ENCODE data around the gene CGB3.
"Not testable (repeated sequence)": the region's sequence is repeated elsewhere in the genome, so short reads cannot be mapped to it uniquely, and the experiment has no call there.

The CGB3 gene

DNA sequence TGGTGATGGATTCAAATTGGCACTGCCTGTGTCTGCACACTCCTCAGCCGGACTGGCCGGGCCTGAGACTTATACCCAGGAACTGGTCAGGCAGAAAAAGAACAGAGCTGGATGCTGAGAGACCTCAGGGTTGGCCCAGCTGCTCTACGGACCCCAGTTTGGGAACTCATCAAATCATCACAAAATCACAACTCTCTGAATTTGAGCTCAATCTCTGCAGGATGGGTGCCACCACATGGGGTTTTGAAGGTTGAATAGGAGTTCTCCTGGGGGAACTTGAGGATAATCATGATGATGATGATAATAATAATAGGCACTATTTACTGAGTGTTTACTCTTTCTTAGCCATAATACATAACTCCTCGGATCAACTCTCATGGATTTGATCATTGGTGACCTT is 18.5 kb upstream of the CGB3 start:
- DNase-seq (ENCODE audit: low read depth): not testable (repeated sequence)

DNA sequence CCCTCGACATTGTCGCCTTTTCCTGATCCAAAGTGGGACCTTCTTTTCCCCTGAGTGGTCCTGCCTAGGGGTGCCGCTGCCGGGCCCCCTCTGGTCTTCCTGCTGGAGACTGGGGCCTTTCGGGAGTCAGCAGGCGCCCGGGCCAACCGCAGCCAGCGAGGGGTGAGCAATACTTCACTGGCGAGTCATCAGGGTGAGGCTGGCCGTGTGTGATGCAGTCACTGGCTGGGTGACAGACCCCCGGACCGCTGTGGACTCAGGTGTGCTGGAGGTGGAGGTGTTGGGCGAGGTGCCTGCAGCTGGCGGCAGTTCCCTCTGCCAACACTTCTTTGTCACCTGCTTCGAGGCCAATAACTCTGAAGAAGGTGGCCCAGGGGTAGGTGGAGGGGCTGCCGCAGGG is 18.0 kb upstream of the CGB3 start:
- no peak for DNase-seq (ENCODE audit: low read depth)

DNA sequence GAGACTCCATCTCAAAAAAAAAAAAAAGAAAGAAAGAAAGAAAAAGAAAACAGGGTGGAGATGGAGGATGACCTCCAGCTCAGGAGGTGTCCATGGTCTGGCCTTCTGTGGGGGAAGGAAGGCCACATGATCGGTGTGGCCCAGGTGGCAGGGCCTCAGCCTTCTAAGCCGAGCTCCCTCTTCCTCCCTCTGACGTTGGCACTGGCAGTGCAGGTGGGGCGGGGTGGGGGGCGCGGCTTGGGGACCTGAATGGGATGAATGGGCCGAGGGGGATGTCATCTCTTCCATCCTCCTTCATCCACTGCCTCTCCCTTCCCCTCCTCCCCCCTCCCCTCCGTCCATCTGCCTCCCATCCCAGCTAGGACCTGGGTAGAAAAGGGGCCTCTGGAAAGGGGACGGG is 15.6 kb upstream of the CGB3 start:
- not testable (repeated sequence) for DNase-seq (ENCODE audit: low read depth)

DNA sequence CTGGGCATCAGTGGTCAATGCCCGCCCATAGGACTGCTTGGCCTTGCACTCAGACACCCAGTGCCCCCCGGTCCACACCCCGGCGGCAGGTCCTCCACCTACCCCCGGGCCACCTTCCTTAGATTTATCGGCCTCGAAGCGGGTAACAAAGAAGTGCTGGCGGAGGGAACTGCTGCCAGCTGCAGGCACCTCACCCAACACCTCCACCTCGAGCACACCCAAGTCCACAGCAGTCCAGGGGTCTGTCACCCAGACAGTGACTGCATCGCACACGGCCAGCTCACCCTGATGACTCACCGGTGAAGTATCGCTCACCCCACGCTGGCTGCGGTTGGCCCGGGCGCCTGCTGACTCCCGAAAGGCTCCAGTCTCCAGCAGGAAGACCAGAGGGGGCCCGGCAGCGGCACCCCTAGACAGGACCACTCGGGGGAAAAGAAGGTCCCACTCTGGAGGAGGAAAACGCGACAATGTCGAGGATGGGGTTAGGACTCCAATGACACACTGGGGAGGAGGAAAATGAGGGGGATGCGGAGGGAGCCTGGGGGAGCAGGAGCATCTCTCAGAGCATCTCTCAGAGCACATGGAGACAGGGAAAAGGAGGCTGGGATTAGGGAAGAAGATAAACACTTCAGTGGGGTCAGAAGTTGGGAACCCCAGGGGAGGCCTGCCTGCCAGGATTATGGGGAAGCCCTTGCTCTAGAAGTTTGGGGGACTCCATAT is 14.6 kb upstream of the CGB3 start:
- DNase-seq (ENCODE audit: low read depth): not testable (repeated sequence)

DNA sequence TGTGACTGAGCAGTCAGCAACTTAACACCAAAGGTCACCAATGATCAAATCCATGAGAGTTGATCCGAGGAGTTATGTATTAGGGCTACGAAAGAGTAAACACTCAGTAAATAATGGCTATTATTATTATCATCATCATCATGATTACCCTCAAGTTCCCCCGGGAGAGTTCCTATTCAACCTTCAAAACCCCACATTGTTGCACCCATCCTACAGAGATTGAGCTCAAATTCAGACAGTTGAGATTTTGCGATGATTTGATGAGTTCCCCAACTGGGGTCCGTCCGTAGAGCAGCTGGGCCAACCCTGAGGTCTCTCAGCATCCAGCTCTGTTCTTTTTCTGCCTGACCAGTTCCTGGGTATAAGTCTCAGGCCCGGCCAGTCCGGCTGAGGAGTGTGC is 14.0 kb upstream of the CGB3 start:
- not testable (repeated sequence) for DNase-seq (ENCODE audit: low read depth)

DNA sequence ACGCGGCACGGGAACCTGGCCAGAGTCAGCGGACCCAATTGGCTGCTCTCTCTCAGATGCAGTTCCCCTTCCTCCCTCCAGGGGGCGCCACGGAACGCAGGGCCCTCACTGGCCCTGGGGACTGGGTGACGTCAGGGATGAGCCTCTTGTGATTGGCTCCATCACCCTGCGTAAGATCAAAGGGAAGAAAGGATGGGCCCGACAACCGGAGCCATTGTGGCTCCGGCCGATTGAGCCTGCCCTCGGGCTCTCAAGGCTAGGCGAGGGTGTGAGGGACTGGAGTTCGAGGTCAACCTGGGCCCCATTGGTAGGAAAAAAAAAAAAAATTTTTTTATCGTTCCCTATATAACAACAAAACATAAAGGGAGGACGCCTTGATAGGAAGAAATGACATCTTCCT is 12.7 kb upstream of the CGB3 start, which contains the start of gene CGB1:
CGB1 (minus strand) TSS at position 81 of the 400 bp plus-strand sequence. CDS start 184 bp downstream, outside the sequence.
- DNase-seq (ENCODE audit: low read depth): peak; percentile 60

DNA sequence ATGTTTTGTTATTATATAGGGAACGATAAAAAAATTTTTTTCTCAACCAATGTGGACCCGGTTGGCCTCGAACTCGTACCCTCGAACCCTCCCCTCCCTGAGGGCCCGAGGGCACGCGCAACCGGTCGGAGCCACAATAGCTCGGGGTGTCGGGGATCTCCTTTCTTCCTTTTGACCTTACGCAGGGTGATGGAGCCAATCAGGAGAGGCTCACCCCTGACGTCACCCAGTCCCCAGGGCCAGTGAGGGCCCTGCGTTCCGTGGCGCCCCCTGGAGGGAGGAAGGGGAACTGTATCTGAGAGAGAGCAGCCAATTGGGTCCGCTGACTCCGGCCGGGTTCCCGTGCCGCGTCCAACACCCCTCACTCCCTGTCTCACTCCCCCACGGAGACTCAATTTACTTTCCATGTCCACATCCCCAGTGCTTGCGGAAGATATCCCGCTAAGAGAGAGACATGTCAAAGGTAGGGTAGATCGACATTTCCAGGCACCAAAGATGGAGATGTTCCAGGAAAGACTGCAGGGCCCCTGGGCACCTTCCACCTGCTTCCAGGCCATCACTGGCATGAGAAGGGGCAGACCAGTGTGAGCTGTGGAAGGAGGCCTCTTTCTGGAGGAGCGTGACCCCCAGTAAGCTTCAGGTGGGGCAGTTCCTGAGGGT is 7.6 kb upstream of the CGB3 start, which contains the start of gene CGB2:
CGB2 (plus strand) TSS at position 249 of the 660 bp plus-strand sequence; CDS start at position 455, 206 bp downstream.
- peak; percentile 80 for DNase-seq (ENCODE audit: low read depth)

DNA sequence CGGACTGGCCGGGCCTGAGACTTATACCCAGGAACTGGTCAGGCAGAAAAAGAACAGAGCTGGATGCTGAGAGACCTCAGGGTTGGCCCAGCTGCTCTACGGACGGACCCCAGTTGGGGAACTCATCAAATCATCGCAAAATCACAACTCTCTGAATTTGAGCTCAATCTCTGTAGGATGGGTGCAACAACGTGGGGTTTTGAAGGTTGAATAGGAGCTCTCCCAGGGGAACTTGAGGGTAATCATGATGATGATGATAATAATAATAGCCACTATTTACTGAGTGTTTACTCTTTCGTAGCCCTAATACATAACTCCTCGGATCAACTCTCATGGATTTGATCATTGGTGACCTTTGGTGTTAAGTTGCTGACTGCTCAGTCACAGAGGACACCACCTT is 6.2 kb upstream of the CGB3 start:
- DNase-seq (ENCODE audit: low read depth): not testable (repeated sequence)

DNA sequence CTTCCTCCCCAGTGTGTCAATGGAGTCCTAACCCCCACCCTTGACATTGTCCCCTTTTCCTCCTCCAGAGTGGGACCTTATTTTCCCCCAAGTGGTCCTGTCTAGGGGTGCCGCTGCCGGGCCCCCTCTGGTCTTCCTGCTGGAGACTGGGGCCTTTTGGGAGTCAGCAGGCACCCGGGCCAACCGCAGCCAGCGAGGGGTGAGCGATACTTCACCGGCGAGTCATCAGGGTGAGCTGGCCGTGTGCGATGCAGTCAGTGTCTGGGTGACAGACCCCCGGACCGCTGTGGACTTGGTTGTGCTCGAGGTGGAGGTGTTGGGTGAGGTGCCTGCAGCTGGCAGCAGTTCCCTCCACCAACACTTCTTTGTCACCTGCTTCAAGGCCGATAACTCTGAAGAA is 5.6 kb upstream of the CGB3 start:
- not testable (repeated sequence) for DNase-seq (ENCODE audit: low read depth)

DNA sequence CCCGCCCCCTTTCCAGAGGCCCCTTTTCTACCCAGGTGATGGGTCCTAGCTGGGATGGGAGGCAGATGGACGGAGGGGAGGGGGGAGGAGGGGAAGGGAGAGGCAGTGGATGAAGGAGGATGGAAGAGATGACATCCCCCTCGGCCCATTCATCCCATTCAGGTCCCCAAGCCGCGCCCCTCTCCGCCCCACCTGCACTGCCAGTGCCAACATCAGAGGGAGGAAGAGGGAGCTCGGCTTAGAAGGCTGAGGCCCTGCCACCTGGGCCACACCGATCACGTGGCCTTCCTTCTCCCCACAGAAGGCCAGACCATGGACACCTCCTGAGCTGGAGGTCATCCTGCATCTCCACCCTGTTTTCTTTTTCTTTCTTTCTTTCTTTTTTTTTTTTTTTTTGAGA is 4.6 kb upstream of the CGB3 start:
- not testable (repeated sequence) for DNase-seq (ENCODE audit: low read depth)

DNA sequence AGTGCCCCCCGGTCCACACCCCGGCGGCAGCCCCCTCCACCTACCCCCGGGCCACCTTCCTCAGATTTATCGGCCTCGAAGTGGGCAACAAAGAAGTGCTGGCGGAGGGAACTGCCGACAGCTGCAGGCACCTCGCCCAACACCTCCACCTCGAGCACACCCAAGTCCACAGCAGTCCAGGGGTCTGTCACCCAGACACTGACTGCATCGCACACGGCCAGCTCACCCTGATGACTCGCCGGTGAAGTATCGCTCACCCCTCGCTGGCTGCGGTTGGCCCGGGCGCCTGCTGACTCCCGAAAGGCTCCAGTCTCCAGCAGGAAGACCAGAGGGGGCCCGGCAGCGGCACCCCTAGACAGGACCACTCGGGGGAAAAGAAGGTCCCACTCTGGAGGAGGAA is 1.5 kb upstream of the CGB3 start:
- not testable (repeated sequence) for DNase-seq (ENCODE audit: low read depth)

DNA sequence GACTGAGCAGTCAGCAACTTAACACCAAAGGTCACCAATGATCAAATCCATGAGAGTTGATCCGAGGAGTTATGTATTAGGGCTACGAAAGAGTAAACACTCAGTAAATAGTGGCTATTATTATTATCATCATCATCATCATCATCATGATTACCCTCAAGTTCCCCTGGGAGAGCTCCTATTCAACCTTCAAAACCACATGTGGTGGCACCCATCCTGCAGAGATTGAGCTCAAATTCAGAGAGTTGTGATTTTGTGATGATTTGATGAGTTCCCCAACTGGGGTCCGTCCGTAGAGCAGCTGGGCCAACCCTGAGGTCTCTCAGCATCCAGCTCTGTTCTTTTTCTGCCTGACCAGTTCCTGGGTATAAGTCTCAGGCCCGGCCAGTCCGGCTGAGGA is 955 bp upstream of the CGB3 start:
- not testable (repeated sequence) for DNase-seq (ENCODE audit: low read depth)

DNA sequence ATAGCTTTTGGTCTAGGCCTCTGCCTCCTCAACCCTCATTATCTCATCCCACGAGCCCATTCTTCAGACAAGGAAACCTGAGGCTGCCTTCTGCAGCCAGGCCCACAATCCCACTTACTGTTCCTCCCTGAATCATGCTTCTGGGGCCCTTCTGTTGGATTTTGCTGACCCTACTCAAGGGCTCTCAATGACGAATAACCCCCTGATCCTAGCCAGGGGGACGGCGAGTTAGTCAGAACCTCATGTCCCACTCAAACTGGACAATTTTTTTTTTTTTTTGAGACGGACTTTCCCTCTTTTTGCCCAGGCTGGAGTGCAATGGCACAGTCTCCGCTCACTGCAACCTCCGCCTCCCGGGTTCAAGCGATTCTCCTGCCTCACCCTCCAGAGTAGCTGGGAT is 2.0 kb downstream of the CGB3 start:
- no peak for DNase-seq (ENCODE audit: low read depth)

DNA sequence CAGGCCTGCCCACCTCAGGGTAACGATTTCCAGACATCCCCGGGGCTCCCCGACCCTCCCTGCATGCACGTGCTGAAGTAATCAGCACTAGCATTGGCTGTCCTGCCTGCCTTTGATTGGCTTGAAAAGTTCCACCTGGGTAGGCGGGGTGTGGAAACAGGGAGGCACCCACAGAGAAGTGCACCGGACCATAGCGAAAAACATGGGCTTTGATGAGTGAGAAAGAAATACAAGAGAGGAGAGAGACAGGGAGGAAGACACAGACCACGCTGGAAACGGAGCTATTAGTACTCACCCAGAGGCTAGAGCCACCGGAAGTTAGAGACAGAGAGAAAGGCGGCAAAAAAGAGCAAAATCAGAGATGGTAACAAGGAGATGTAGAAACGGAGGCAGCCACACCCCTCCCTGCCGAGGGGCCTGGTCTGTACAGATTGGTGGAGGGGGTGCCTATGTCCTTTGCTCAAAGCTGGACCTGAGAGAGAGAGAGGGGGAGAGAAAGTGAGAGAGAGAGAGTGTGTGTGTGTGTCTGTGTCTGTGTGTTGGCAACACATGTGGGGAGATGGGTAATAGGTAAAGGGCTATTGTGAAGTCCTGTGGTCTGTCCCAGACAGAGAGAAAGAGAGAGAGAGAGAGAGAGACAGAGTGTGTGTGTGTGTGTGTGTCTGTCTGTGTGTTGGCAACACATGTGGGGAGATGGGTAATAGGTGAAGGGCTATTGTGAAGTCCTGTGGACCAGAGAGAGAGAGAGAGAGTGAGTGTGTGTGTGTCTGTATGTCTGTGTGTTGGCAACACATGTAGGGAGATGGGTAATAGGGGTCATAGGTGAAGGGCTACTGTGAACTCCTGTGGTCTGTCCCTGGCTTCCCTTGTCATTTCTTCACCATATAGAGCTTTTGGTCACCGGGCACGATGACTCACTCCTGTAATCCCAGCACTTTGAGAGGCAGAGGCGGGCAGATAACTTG is 2.9 kb downstream of the CGB3 start:
- no peak for DNase-seq (ENCODE audit: low read depth)

DNA sequence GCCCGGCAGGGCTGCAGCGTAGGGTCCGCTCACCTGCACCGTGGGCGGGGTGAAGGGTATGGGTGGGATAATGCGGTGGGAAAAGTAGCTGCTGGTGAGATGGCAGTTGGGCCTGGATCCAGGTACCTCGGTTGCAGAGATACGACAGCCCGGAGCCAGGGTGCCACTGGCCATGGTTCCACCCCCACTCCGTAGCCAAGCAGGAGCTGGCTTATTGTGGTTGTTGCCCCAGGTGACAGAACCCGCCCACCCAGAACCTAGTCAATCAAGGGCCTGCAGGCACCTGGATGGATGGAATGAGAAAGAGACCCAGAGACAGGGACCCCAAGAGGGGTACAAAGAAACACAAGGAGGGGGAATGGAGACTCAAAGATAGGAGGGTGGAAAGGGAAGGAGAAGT is 3.8 kb downstream of the CGB3 start:
- DNase-seq (ENCODE audit: low read depth): no peak

DNA sequence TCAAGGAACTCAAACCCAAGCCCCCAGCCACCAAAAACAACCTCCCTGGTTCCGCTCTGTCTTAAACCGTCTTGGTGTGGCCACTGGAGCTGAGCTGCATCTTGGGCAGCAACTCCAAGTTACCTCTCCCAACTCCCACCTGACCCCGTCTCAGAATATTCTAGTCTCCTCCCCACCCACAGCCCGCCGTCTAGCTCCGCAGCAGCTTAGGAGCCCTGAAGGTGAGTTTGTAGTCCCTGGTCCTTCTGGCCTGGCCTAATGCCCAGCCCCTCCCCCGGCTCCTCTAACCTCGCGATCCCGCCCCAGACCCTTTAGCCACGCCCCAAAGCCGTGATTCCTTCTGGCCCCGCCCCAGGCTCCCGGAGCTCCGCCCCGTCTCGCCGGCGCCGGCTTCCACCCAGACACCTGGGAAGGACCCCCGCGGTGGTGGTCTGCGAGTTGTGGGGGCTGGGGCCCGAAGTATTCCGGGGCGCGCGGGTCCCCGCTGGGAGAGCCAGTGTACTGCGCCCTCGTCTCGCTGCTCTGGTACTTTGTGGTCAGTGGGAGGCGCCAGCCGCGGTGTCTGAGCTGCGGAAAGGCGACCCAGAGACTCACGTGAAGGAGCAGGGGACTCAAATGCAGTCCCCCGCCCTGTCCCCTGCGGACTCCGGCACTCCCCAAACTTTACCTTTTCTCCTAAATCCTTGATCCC is 4.7 kb downstream of the CGB3 start:
- peak; percentile 67 for DNase-seq (ENCODE audit: low read depth)

DNA sequence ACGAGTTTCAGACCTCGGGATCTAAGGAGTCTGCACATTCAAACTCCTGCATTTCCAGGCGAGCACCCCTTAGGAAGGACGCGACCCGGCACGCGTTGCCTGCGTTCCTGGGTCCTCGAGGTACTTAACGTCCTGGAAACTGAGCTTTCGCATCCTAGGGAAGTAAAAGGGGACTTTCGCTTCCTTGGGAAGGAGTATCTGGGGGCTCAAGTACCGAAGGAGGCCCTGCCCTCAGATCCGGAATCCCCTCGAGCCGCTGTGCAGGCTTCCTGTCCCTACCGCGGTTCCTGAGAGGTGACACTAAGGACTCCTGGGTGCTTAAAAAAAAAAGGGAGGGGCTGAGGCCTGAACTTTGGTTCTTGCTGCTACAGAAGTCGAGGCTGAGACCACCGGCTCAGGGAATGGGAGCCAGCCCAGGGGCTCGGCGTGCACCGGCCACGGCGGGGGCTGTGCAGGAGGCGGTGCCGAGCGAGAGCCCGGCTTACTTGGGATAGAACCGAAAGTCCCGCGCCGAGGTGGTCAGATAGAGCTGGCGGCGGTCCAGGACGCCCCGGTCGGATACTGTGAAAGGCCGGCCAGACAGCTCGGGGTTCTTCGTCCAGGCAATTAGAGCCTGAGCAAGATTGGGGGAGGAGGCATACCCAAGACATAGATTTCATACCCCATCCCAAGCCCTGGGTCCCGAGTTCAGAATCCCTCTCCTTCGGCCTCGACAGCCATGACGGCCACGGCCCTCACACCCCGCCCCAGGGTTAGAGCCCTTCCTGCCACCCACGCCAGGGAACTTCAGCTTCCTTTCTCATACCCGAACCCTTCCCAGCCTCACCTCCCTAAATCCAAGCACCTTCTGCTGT is 5.5 kb downstream of the CGB3 start:
- DNase-seq (ENCODE audit: low read depth): not testable (repeated sequence)

DNA sequence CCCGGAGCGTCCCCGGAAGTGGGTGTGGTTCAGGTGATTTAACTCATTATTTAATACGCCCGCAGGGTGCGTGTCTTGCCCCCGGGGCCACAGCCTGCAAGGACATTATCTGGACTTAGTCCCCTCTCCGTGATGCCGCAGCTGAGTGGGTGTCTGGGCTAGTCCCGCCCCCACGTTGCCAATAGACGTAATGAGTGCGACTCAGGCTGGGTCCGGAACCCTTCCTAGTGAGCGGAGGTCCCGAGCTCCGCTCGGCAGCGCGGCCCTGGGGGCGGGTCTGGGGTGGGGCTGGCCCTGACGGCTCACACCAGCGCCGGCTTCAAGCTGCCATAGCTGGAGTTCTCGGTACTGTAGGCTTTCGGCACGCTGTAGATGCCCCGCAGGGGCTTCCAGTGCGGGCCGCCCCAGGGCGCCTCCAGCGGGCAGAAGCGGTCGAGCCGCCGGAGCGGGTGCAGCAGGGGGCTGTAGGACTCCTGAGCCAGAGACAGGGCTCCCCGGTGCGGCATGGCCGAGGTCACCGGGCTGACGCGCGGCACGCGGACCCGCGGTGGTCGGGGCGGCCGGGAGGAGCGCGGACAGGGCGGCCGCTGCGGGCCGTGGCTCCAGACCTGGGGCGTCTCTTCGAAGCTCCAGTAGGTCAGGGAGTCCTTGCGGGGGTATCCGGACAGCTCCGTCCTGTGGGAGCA is 6.3 kb downstream of the CGB3 start:
- DNase-seq (ENCODE audit: low read depth): peak; percentile 60

DNA sequence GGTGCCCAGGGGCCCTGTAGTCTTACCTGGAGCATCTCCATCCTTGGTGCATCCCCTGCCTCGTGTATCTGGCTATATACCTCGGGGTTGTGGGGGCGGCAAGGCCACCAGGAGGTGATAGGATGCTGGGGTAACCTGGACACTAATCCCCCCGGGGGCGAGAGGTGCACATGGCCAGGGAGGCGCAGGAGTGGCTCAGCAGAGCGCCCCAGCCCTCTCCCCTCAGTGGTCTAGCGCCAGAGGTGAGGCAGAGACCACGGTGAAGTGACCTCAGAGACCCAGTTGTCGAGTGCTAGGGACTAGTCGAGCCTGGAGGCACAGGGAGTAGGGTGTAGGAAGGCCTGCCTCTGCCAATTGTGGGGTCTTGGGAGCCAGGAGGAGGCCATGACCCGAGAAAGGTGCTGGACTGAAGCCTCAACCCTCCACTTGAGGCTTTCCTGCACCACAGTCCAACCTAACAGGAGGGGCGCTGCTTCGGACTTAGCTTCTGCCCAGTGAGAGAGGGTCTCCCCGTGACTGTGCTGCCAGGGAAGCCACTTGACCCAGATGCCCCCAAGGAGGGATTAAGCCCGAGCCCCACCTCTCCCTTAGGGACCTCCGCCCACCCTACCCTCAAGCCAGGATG is 7.0 kb downstream of the CGB3 start, which contains the start of gene LHB:
LHB (minus strand) TSS at position 51 of the 625 bp plus-strand sequence; CDS start at position 41, 10 bp downstream.
- DNase-seq (ENCODE audit: low read depth): no peak
